ENCODE results near the gene RBMS1. TPM values are rescaled to one million over a fixed set of nuclear protein-coding genes. Genes with fewer than 3 reads are reported as not detected.

RBMS1 gene
- total RNA-seq, 4 donors from 2014 or later = 13.5 to 31.6 (median 23.0) TPM

DNA sequence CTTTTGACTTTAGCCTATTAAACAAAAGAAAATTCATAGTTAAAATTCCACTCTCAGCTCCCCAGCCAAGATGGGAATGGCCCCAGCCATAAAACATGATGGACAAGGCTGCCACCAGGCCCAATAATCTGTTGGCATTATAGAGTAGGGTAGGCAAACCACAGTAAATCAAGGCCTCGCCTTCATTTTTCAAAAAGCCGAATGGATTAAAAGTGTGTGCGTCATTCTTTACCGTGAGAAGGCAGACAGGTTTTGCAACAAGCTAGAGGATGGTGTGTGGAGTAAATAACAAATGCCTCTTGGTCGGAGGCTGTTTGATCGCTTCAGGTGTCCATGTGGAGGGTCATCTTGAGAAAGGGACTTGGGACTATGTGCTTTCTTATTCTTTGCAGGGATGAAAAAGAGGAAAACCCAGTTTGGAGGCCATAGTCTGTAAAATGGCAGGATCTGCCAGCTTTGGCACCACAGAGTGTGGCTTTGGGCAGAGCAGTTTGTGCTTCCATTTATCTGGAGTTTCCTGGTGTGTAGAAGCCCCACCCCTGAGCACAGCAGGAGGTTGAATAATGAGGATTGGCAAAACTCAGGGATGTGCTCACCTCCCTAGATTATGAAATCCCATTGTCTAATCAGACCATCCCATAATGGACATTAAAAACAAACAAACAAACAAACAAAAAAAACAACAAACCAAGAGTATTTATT, 236.4 kb downstream of the RBMS1 start:
- Histone ChIP-seq H3K27ac (peak overlapping the region in 1 of 4 donors; percentile 28), H3K9me3 (no peaks in the 10 kb centered on the region), H3K27me3 (no peaks in the 10 kb centered on the region), H3K4me3 (no peak overlapping the region), H3K36me3 (no peaks in the 10 kb centered on the region), H3K4me1 (peaks cover 0 to 15% (median 0%) of the 10 kb centered on the region in 4 donors)
- in situ Hi-C loops (cut with MboI; ENCODE audit: low pct_ligation_motif_present in 1 of 4, low pct_unique_long_range_greater_than_20kb in 1 of 4, low sequenced_read_pairs in 3 of 4) (loop anchor here in 2 of 4 donors (25.0 kb wide), 1 partner anchor 730 kb away; no protein-coding TSS in a partner anchor), intact Hi-C loops (cut with DNase I; ENCODE audit: low total_unique reads) (loop anchor here (10.0 kb wide), 1 partner anchor 728 kb away; no protein-coding TSS in a partner anchor)
- WGBS, 2 donors (ENCODE audit: low coverage in 1 of 2) = 65 to 66% methylated on average over 2 to 6 of the region's 6 CpGs
- TF ChIP-seq POLR2A (IDR thresholded peaks at IDR 0.05) (no peak), POLR2AphosphoS5 (IDR thresholded peaks at IDR 0.05) (no peak), EP300 (IDR thresholded peaks at IDR 0.05; ENCODE audit: low read depth) (no peak)
- TF ChIP-seq, protein P1, sequence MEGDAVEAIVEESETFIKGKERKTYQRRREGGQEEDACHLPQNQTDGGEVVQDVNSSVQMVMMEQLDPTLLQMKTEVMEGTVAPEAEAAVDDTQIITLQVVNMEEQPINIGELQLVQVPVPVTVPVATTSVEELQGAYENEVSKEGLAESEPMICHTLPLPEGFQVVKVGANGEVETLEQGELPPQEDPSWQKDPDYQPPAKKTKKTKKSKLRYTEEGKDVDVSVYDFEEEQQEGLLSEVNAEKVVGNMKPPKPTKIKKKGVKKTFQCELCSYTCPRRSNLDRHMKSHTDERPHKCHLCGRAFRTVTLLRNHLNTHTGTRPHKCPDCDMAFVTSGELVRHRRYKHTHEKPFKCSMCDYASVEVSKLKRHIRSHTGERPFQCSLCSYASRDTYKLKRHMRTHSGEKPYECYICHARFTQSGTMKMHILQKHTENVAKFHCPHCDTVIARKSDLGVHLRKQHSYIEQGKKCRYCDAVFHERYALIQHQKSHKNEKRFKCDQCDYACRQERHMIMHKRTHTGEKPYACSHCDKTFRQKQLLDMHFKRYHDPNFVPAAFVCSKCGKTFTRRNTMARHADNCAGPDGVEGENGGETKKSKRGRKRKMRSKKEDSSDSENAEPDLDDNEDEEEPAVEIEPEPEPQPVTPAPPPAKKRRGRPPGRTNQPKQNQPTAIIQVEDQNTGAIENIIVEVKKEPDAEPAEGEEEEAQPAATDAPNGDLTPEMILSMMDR (IDR thresholded peaks at IDR 0.05) = no peak
- peak; percentile 44 for DNase-seq

DNA sequence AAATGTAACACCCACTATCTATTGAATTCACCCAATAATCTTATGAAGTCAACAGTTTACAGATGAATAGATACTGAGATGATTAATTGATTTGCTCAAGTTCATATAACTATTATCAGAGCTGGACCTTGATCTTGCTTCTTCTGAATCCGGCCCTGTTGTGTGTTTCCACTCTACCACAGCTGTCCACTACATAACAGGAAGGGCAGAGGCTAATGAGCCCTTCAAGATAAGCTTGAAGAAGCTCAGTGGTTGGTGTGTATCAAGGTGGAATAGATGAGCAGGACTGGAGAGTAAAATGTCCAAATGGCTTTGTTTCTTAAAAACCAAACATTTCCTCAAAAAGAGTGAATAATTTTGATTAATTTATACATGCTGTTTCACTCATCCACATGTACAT, 237.1 kb downstream of the RBMS1 start:
- Histone ChIP-seq H3K9me3 (no peaks in the 10 kb centered on the region), H3K4me3 (no peak overlapping the region), H3K27me3 (no peaks in the 10 kb centered on the region), H3K27ac (no peak overlapping the region), H3K36me3 (no peaks in the 10 kb centered on the region), H3K4me1 (peaks cover 0 to 21% (median 1%) of the 10 kb centered on the region in 4 donors)
- intact Hi-C loops (cut with DNase I; ENCODE audit: low total_unique reads) (loop anchor here (10.0 kb wide), 1 partner anchor 728 kb away; no protein-coding TSS in a partner anchor), in situ Hi-C loops (cut with MboI; ENCODE audit: low pct_ligation_motif_present in 1 of 4, low pct_unique_long_range_greater_than_20kb in 1 of 4, low sequenced_read_pairs in 3 of 4) (loop anchor here in 2 of 4 donors (25.0 kb wide), 1 partner anchor 731 kb away; no protein-coding TSS in a partner anchor)
- no peak for TF ChIP-seq EP300 (IDR thresholded peaks at IDR 0.05; ENCODE audit: low read depth)
- TF ChIP-seq, protein P1 (IDR thresholded peaks at IDR 0.05) = no peak
- no peak for TF ChIP-seq POLR2AphosphoS5 (IDR thresholded peaks at IDR 0.05)
- WGBS, 2 donors (ENCODE audit: low coverage in 1 of 2) = 45% methylated on average over 1 of the region's 1 CpG; no CpG with 5 or more reads in 1 of the 2 donors
- DNase-seq = no peak

DNA sequence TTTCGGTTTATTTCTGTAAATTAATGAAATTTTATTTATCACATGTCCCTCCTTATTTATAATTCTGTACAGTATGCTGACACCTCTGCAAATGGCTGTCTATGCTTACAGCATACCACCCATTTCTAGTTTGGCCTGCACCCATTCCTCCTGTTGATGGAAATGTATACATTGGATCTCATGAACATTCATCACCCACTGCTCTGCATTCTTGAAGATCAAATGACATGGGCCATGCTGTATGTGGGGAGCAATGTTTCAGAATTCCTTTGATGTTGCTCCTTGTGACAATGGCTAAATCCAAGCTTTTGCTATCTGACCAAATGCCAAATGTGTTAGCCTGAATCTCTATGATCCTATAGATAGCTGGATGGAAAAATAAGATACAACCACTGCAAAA, 238.2 kb downstream of the RBMS1 start:
- TF ChIP-seq POLR2AphosphoS5 (IDR thresholded peaks at IDR 0.05) = no peak
- TF ChIP-seq, protein P1 (IDR thresholded peaks at IDR 0.05) = no peak
- Histone ChIP-seq H3K27ac (no peak overlapping the region), H3K36me3 (no peaks in the 10 kb centered on the region), H3K4me1 (peaks cover 0 to 21% (median 1%) of the 10 kb centered on the region in 4 donors), H3K27me3 (no peaks in the 10 kb centered on the region), H3K4me3 (no peak overlapping the region), H3K9me3 (no peaks in the 10 kb centered on the region)
- DNase-seq = no peak
- in situ Hi-C loops (cut with MboI; ENCODE audit: low pct_ligation_motif_present in 1 of 4, low pct_unique_long_range_greater_than_20kb in 1 of 4, low sequenced_read_pairs in 3 of 4) (loop anchor here in 2 of 4 donors (25.0 kb wide), 1 partner anchor 732 kb away; no protein-coding TSS in a partner anchor), intact Hi-C loops (cut with DNase I; ENCODE audit: low total_unique reads) (loop anchor here (10.0 kb wide), 1 partner anchor 729 kb away; no protein-coding TSS in a partner anchor)
- WGBS, 2 donors (ENCODE audit: low coverage in 1 of 2) = 97 to 100% methylated on average over 1 of the region's 1 CpG

DNA sequence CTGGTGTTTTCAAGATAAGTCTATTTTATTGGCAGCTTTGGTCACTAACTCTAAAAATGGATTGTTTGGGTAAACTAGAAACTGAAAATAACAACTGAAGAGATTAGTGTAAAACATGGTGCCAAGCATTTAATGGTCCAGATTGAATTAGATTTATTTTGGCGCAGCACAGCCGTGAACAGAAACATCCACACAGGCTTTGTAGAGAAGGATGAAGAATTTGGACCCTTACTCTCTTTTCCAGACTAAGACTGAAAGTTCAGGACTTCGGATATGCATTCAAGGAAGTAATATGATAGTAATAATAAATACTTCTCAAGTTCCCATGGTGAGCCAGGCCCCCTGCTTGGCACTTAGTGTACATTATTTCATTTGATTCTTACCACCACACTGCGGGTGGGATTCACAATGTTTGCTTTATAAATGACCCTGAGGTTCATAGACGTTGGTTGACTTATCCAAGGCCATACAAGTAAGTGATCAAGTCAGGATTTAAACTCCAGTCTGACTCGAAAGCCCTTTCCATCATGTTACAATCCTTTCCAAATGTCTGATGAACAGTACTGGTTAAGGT, 239.3 kb downstream of the RBMS1 start:
- DNase-seq = no peak
- H3K27me3 ChIP-seq = no peaks in the 10 kb centered on the region
- H3K4me3 ChIP-seq = no peak overlapping the region
- no peak overlapping the region for H3K27ac ChIP-seq
- no peaks in the 10 kb centered on the region for H3K36me3 ChIP-seq
- intact Hi-C loops (cut with DNase I; ENCODE audit: low total_unique reads) = loop anchor here (10.0 kb wide), 1 partner anchor 731 kb away; no protein-coding TSS in a partner anchor
- in situ Hi-C loops (cut with MboI; ENCODE audit: low pct_ligation_motif_present in 1 of 4, low pct_unique_long_range_greater_than_20kb in 1 of 4, low sequenced_read_pairs in 3 of 4) = loop anchor here in 2 of 4 donors (25.0 kb wide), 1 partner anchor 733 kb away; no protein-coding TSS in a partner anchor
- peaks cover 0 to 21% (median 1%) of the 10 kb centered on the region in 4 donors for H3K4me1 ChIP-seq
- 79 to 92% methylated on average over 4 to 6 of the region's 6 CpGs for WGBS, 2 donors (ENCODE audit: low coverage in 1 of 2)
- H3K9me3 ChIP-seq = no peaks in the 10 kb centered on the region
- TF ChIP-seq EP300 (IDR thresholded peaks at IDR 0.05; ENCODE audit: low read depth) (no peak), POLR2AphosphoS5 (IDR thresholded peaks at IDR 0.05) (no peak), POLR2A (IDR thresholded peaks at IDR 0.05) (no peak)
- TF ChIP-seq, protein P1 (IDR thresholded peaks at IDR 0.05) = no peak
